Measurements from ENCODE around the gene PTPRR.
"Not testable (repeated sequence)": the region's sequence is repeated elsewhere in the genome, so short reads cannot be mapped to it uniquely, and the experiment has no call there.

Gene PTPRR

GRCh38 chr12:70840656-70841350 lies 79.7 kb downstream of the PTPRR start:
- DNase-seq (ENCODE audit: low read depth) = no peak

GRCh38 chr12:70839544-70839943 lies 81.0 kb downstream of the PTPRR start:
- DNase-seq (ENCODE audit: low read depth) = no peak

- DNase-seq (ENCODE audit: low read depth) = no peak
Measured at GRCh38 chr12:70838127-70838526, 82.4 kb downstream of the PTPRR start.

- no peak for DNase-seq (ENCODE audit: low read depth)
Measured at GRCh38 chr12:70837026-70837425, 83.5 kb downstream of the PTPRR start.

- no peak for DNase-seq (ENCODE audit: low read depth)
Measured at GRCh38 chr12:70835948-70836347, 84.6 kb downstream of the PTPRR start.

- DNase-seq (ENCODE audit: low read depth) = no peak
Measured at GRCh38 chr12:70831543-70831942, 89.0 kb downstream of the PTPRR start.

- DNase-seq (ENCODE audit: low read depth) = no peak
Measured at GRCh38 chr12:70830221-70831061, 90.1 kb downstream of the PTPRR start.

GRCh38 chr12:70829070-70829469 lies 91.5 kb downstream of the PTPRR start:
- DNase-seq (ENCODE audit: low read depth) = no peak

GRCh38 chr12:70828351-70828750 lies 92.2 kb downstream of the PTPRR start:
- DNase-seq (ENCODE audit: low read depth) = no peak

GRCh38 chr12:70826156-70826555 lies 94.4 kb downstream of the PTPRR start:
- no peak for DNase-seq (ENCODE audit: low read depth)

- DNase-seq (ENCODE audit: low read depth) = no peak
Measured at GRCh38 chr12:70824511-70824910, 96.0 kb downstream of the PTPRR start.

GRCh38 chr12:70823182-70823976 lies 97.2 kb downstream of the PTPRR start:
- DNase-seq (ENCODE audit: low read depth) = no peak

- no peak for DNase-seq (ENCODE audit: low read depth)
Measured at GRCh38 chr12:70822412-70822811, 98.1 kb downstream of the PTPRR start.

GRCh38 chr12:70815971-70816391 lies 104.6 kb downstream of the PTPRR start:
- no peak for DNase-seq (ENCODE audit: low read depth)

GRCh38 chr12:70815056-70815455 lies 105.5 kb downstream of the PTPRR start:
- DNase-seq (ENCODE audit: low read depth) = no peak

GRCh38 chr12:70813559-70813958 lies 107.0 kb downstream of the PTPRR start:
- DNase-seq (ENCODE audit: low read depth) = no peak

- no peak for DNase-seq (ENCODE audit: low read depth)
Measured at GRCh38 chr12:70812136-70812535, 108.4 kb downstream of the PTPRR start.

GRCh38 chr12:70809887-70810286 lies 110.7 kb downstream of the PTPRR start:
- DNase-seq (ENCODE audit: low read depth) = no peak

GRCh38 chr12:70807993-70808392 lies 112.5 kb downstream of the PTPRR start:
- not testable (repeated sequence) for DNase-seq (ENCODE audit: low read depth)

GRCh38 chr12:70806827-70807226 lies 113.7 kb downstream of the PTPRR start:
- no peak for DNase-seq (ENCODE audit: low read depth)

GRCh38 chr12:70806043-70806442 lies 114.5 kb downstream of the PTPRR start:
- no peak for DNase-seq (ENCODE audit: low read depth)

- no peak for DNase-seq (ENCODE audit: low read depth)
Measured at GRCh38 chr12:70798016-70798783, 122.3 kb downstream of the PTPRR start.
